HL-60 (cell line): ENCODE measurements around the gene DAB2IP.

Experiments
- DNase-seq, 2 experiments: peaks; one replicate each; pipeline ENCODE4 v3.0.0-alpha.2; 2010 to 2020; ENCODE audit warnings: low read depth in 1 of 2, low spot score in 1 of 2
- H3K27ac ChIP-seq: fragments of 250-450 bp; sonication (Bioruptor Pico); replicated peaks from 2 replicates; pipeline ENCODE4 v1.5.1; 2020; ENCODE audit warnings: mild to moderate bottlenecking, moderate library complexity
- H3K27me3 ChIP-seq: fragments of 250-450 bp; sonication (Bioruptor Pico); 2 replicates; pipeline ENCODE4 v1.5.1; 2021; ENCODE audit warnings: mild to moderate bottlenecking, moderate library complexity; ENCODE audit not compliant: insufficient read depth, poor library complexity, severe bottlenecking
- H3K4me3 ChIP-seq: replicated peaks from 2 replicates; pipeline ENCODE4 v1.5.1; 2011; ENCODE audit warnings: mild to moderate bottlenecking, control low read depth, low read length; ENCODE audit not compliant: insufficient read depth
- CTCF ChIP-seq: IDR thresholded peaks from one replicate; pipeline ENCODE4 v1.5.1; 2011; ENCODE audit warnings: low read length, control low read depth, inconsistent platforms; ENCODE audit not compliant: insufficient read depth
- GABPA ChIP-seq: IDR thresholded peaks from 2 replicates; pipeline ENCODE4 v1.6.1; 2012; ENCODE audit warnings: low read depth
- POLR2AphosphoS5 ChIP-seq: IDR thresholded peaks from 2 replicates; pipeline ENCODE4 v1.6.1; 2012; ENCODE audit warnings: low read depth
- SPI1 ChIP-seq: IDR thresholded peaks from 2 replicates; pipeline ENCODE4 v1.6.1; 2012; ENCODE audit warnings: low read depth, mild to moderate bottlenecking, borderline replicate concordance
- TF ChIP-seq, protein P1 (sequence below): IDR thresholded peaks from 2 replicates; pipeline ENCODE4 v1.6.1; 2012; ENCODE audit warnings: low read depth; ENCODE audit not compliant: insufficient replicate concordance

Gene DAB2IP

GRCh38 chr9:121764371-121764730, 112.9 kb downstream of the DAB2IP start:
- H3K4me3 ChIP-seq = no peak overlapping the region
- no peak for DNase-seq
- no peaks in the 10 kb centered on the region for H3K27me3 ChIP-seq
- TF ChIP-seq, protein P1, sequence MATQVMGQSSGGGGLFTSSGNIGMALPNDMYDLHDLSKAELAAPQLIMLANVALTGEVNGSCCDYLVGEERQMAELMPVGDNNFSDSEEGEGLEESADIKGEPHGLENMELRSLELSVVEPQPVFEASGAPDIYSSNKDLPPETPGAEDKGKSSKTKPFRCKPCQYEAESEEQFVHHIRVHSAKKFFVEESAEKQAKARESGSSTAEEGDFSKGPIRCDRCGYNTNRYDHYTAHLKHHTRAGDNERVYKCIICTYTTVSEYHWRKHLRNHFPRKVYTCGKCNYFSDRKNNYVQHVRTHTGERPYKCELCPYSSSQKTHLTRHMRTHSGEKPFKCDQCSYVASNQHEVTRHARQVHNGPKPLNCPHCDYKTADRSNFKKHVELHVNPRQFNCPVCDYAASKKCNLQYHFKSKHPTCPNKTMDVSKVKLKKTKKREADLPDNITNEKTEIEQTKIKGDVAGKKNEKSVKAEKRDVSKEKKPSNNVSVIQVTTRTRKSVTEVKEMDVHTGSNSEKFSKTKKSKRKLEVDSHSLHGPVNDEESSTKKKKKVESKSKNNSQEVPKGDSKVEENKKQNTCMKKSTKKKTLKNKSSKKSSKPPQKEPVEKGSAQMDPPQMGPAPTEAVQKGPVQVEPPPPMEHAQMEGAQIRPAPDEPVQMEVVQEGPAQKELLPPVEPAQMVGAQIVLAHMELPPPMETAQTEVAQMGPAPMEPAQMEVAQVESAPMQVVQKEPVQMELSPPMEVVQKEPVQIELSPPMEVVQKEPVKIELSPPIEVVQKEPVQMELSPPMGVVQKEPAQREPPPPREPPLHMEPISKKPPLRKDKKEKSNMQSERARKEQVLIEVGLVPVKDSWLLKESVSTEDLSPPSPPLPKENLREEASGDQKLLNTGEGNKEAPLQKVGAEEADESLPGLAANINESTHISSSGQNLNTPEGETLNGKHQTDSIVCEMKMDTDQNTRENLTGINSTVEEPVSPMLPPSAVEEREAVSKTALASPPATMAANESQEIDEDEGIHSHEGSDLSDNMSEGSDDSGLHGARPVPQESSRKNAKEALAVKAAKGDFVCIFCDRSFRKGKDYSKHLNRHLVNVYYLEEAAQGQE = no peak
- no peak overlapping the region for H3K27ac ChIP-seq

DNA sequence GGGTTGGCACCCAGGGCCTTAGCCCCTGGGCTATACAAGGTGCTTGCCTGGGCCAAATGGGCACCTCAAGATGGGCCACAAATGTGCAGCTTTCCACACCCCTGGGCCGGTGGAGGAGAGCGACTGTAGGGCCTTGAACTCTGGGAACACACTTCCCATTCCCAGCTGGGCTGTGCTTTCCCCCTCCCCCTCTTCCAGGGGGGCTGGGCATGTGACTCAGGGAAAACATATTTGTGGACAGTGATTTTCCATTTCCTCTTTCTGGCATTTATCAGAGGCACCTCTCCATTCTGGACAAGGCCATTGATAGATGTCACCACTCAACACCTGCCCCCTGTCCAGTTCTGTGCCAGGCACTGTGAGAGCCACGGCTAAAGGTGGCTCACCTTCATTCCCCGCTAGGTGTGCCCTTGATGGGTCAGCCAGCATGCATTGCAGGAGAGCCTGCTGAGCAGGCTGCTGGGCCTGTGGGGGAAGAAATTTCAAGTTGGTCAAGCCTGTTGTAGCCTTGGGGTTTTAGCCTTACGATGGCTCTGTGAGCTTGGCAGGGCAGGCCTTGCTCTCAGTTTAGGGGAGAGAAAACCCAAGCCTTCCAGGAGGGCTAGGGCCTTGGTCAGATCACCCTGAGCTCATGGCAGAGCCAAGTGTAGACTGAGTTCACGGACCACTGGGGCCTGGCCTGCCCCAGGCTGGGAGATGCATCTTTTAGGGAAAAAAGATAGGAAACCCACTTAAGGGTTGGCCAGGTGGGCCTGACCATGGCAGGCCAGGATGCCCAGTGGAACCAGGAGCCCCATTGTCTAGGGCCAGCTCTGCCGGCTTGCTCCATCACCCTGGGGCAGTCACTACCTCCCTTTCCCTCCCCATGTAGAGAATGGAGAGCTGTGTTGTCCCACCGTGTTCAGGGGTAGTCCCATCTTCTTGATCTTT, 113.9 kb downstream of the DAB2IP start:
- Histone ChIP-seq H3K27me3 (no peaks in the 10 kb centered on the region), H3K4me3 (no peak overlapping the region), H3K27ac (no peak overlapping the region)
- no peak for DNase-seq
- TF ChIP-seq, protein P1 = no peak

DNA sequence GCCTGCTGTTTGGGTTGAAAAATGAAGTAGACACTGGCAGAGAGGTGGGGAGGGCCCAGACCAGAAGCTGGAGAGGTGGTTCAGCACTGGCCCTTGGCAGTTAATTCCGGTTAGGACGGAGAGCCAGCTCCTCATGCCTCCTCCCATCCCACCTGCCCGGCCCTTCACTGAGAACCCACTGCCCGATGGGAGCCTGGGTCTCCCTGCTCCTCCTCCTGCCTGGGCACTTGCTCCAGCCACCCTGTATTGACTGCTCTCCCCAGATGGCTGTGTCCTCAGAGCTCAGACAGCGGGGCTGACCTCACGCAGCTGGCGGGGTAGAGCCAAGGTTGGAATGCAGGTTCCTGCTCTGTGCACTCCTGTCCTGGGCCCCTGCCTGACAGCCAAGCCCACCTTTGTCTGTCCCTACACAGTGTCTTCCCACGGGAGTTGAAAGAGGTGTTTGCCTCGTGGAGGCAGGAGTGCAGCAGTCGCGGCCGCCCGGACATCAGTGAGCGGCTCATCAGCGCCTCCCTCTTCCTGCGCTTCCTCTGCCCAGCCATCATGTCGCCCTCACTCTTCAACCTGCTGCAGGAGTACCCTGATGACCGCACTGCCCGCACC, 114.7 kb downstream of the DAB2IP start:
- Histone ChIP-seq H3K27me3 (no peaks in the 10 kb centered on the region), H3K4me3 (no peak overlapping the region), H3K27ac (no peak overlapping the region)
- TF ChIP-seq, protein P1 = no peak
- TF ChIP-seq GABPA = no peak
- TF ChIP-seq SPI1 = no peak
- TF ChIP-seq POLR2AphosphoS5 = no peak
- no peak for TF ChIP-seq CTCF
- DNase-seq = no peak

DNA sequence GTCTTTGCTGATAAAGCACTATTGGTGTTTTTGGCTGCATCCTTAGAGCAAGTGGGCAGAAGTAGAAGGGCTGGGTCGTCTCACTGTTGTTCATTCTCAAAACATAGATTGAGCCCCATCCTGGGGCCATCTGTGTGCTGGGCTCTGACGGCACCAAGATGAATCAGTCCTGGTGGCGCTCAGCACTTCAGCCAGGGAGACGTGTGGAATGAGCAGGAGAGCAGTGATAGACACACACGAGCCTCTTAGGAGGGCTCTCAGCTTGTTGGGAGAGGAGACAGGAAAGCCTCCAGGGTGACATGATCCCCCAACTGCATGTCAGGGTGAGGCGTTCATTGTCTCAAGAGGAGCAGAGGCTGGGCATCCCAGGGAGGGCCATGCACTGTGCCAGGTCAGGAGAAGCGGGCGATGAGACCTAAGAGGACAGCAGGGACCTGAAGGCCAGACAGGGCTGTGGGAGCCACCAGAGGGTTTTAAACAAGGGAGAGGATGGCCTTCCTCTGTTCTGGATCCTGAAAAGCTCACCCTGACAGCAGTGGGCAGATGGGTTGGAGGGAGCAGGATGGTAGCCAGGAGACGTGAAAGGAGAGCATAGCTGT, 115.8 kb downstream of the DAB2IP start:
- no peaks in the 10 kb centered on the region for H3K27me3 ChIP-seq
- H3K27ac ChIP-seq = no peak overlapping the region
- TF ChIP-seq GABPA (no peak), CTCF (no peak), SPI1 (no peak), POLR2AphosphoS5 (no peak)
- TF ChIP-seq, protein P1 = no peak
- no peak overlapping the region for H3K4me3 ChIP-seq
- no peak for DNase-seq
